T-helper 2 cell treated with Interferon-gamma antibody and Interleukin-4, amounts not matched to agents 100 ng/mL and 5 ng/mL, for 36 hours (primary cell): ENCODE measurements around the gene PI4KA. TPM values are rescaled to one million over a fixed set of nuclear protein-coding genes. Genes with fewer than 3 reads are reported as not detected.
"Not testable (repeated sequence)": the region's sequence is repeated elsewhere in the genome, so short reads cannot be mapped to it uniquely, and the experiment has no call there.

Experiments used
- intact Hi-C: fragments of 100-400 bp; cut with micrococcal nuclease; formaldehyde crosslinking; loops from one replicate; pipeline ENCODE4 v1.15.1; 2023
- total RNA-seq: library from RNA; stranded (reverse); gene quantifications from 2 replicates; pipeline ENCODE4 v1.2.3, GENCODE V29; 2022

PI4KA gene
- total RNA-seq, 1 donor from 2014 or later = 119 TPM

GRCh38 chr22:20852503-20852902, 6.1 kb downstream of the PI4KA start:
- intact Hi-C loops = no loop called here

DNA sequence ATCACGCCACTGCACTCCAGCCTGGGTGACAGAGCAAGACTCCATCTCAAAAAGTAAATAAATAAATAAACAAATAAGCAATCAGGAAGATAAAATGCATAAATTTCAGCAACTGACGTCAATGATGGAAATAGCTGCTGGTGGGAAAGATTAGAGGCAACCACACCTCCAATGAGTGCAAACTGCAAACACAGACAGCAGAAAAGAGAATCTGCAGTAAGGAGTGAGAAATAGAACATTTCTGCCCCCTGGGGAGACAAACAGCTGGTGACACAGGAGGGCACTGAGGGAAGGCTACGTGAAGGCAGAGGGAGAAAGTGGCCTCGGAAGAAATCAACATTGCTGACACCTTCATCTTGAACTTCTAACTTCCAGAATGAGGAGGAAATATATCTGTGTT, 6.5 kb downstream of the PI4KA start:
- intact Hi-C loops = no loop called here

GRCh38 chr22:20847318-20847822, 11.2 kb downstream of the PI4KA start:
- intact Hi-C loops = no loop called here

DNA sequence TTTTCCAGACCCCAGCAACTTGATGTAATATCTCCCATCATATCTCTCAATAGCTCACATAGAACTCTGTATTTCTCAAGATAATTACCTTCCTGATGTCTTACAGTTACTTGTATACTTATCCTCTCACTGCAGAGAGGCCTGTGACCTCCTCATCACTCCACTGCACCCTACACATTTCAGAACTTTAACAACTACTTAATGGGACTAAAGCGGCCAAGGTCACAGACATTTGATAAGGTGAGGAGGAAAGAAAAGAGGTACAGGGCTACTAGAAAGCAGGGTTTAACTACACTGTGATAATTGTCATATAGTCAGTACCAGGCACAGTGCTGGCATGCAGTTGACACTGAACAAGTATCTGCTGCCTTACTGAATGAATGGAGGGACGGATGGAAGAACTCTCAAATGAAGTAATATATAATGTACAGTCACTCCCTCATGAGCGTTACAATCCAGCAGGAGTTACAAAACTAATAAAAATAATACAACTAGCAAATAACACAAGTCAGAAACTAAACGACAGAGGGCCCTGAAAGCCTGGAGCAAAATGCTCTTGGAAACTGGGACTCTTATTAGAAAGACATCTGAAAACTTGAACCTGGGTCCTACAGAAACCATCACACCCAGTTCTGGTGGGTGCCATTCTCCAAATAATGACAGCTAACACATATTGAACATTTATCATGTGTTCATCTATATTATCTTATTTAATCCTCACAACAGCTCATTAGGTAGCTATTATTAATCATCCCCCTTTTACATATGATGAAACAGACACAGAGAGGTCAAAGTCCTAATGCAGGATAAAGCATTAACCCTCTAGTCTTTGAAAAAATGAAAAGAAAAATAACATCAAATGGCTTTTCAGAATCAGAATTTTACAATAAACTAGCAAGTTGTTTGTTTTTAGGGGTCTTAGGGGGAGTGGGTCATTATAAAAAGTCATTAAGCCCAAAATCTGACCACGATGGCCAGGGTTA, 14.3 kb downstream of the PI4KA start:
- intact Hi-C loops = no loop called here

DNA sequence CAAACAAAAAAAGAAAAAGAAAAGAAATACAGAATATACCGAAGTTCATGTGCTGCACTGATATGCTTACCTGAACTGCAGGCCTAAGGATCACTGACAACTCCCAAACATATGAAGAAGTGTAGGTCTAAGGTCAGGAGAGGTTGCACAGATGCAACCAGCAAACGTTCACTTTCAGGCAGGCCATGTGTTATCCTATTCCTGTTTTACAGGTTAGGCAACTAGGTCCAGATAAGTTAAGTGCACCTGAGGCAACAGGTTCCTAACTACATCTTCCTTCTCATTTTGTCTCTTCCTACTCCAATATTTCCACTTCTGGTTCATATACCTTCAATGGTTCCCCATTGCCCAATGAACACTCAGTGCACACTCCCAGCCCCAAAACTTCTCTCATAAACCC, 15.1 kb downstream of the PI4KA start:
- intact Hi-C loops = no loop called here

GRCh38 chr22:20840646-20841371, 17.8 kb downstream of the PI4KA start:
- intact Hi-C loops = no loop called here

GRCh38 chr22:20839837-20840645, 18.6 kb downstream of the PI4KA start:
- intact Hi-C loops = no loop called here

GRCh38 chr22:20839354-20839753, 19.3 kb downstream of the PI4KA start:
- intact Hi-C loops = not testable (repeated sequence)

GRCh38 chr22:20836987-20837823, 21.4 kb downstream of the PI4KA start:
- intact Hi-C loops = no loop called here

DNA sequence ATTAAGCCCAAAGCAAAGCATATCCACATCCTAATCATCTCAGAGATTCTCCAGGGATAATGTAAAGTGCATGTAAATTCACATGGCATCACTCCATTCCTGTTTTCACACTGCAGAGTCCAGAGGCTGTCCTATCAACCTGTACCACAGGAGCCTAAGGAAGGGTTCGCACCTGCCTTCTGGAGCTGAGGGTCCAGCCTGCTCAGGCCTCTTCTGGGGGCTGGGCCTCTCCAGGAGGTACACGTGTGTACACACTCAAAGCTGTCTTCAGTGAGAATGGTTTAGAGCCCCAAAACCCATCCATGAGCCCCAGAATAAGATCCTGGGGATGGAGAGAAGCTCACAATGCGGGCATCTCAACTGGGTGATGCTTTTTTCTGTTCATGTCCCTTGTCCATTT, 23.9 kb downstream of the PI4KA start:
- intact Hi-C loops = no loop called here

DNA sequence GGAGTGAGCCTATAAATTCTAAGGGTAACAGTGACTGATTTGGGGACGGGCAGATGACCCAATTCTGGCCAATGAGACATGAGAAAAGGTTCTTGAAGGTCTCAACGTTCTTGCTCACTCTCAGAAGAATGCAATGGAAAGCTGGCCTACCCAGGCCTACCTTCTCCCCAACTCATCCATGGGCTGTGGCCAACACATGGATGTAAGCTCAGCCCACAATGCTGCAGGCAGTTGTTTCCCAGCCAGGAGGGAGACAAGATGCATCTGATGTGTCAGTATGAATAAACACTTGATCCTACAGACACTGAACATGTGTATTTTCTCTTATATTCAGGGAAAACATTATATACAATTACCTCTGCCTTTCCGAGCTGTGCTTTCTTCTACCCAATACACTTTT, 24.4 kb downstream of the PI4KA start:
- intact Hi-C loops = no loop called here

GRCh38 chr22:20833225-20833665, 25.4 kb downstream of the PI4KA start:
- intact Hi-C loops = no loop called here

DNA sequence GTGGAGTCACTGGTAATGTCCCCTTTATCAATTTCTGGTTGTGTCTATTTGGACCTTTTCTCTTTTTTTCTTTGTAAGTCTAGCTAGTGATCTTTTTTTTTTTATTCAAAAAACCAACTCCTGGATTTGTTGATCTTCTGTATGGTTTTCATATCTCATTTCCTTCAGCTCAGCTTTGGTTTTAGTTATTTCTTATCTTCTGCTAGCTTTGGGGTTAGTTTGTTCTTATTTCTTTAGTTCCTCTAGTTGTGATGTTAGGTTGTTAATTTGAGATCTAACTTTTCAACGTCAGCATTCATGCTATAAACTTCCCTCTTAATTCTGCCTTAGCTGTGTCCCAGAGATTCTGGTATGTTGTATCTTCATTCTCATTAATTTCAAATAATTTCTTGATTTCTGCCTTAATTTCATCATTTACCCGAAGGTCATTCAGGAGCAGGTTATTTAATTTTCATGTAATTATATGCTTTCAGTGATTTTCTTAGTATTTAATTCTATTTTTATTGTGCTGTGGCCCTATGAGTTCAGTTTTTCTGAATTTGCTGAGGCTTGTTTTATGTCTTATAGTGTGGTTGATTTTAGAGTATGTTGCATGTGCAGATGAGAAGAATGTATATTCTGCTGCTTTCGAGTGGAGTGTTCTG, 29.0 kb downstream of the PI4KA start:
- intact Hi-C loops = no loop called here

DNA sequence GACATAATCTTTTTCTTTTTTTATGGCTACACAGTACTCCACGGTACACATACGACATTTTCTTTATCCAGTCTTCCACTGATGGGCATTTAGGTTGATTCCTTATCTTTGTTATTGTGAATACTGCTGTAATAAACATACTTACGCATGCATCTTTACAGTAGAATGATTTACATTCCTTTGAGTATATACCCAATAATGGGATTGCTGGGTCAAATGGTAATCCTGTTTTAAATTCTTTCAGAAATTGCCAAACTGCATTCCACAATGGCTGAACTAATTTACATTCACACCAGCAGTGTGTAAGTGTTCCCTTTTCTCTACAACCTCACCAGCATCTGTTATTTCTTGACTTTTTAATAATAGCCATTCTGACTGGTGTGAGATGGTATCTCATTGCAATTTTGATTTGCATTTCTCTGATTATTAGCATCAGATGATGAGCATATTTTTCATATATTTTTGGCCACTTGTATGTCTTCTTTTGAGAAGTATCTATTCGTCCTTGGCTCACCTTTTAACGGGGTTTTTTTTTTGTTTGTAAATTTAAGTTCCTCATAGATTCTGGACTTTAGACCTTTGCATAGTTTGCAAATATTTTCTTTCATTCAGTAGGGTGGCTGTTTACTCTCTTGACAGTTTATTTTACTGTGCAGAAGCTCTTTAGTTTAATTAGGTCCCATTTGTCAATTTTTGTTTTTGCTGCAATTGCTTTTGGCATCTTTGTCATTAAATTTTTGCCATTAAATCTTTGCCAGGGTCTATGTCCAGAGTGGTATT, 32.0 kb downstream of the PI4KA start:
- intact Hi-C loops = not testable (repeated sequence)

- intact Hi-C loops = no loop called here
Observed at GRCh38 chr22:20825624-20826023, 33.0 kb downstream of the PI4KA start.

- intact Hi-C loops = not testable (repeated sequence)
Observed at GRCh38 chr22:20825216-20825615, 33.4 kb downstream of the PI4KA start.

DNA sequence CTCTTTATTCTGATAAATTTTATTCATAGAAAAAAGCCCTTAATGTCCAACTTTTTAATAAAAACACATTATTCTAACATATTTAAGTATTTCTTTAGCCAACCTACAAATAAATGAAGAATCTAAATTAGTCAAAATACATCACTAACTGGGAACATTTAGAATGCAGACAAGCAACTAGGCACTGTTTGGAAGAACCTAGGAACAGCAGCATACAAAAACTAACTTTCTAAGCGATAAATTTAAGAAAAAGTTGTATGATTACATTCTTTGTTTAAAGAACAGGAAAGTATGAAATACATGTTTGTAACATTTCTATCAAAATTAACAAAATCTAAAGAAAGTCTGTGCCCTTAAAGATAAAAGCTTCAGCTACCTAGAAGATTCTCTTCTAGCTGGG, 35.3 kb downstream of the PI4KA start:
- intact Hi-C loops = no loop called here

- intact Hi-C loops = no loop called here
Observed at GRCh38 chr22:20822240-20822639, 36.4 kb downstream of the PI4KA start.

DNA sequence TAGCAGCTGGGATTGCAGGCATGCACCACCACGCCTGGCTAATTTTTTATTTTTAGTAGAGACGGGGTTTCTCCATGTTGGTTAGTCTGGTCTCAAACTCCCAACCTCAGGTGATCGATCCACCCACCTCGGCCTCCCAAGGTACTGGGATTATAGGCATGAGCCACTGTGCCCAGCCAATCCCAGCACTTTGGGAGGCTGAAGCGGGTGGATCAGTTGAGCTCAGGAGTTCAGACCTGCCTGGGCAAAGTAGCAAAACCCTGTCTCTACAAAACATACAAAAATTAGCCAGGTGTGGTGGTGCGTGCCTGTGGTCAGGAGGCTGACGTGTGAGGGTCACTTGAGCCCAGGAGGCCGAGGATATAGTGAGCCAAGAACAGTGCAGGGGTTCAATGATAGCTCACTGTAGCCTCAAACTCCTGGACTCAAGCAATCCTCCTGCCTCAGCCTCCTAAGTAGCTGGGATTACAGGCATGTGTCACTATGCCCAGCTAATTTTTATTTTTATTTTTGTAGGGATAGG, 36.8 kb downstream of the PI4KA start:
- intact Hi-C loops = not testable (repeated sequence)
